GM19372 (cell line): Measurements from ENCODE around the gene CPM.
"Not testable (repeated sequence)": the region's sequence is repeated elsewhere in the genome, so short reads cannot be mapped to it uniquely, and the experiment has no call there.

ENCODE experiments used
- ATAC-seq: cut with Tn5 transposase; IDR thresholded peaks from one replicate; pipeline ENCODE4 v1.9.1; 2021; ENCODE audit warnings: mild to moderate bottlenecking, low read depth, moderate library complexity; ENCODE audit not compliant: unreplicated experiment

Gene CPM

GRCh38 chr12:68882251-68882964, 50.6 kb downstream of the CPM start:
- ATAC-seq: no peak

GRCh38 chr12:68880660-68881325, 52.2 kb downstream of the CPM start:
- ATAC-seq: no peak

GRCh38 chr12:68878846-68879245, 54.1 kb downstream of the CPM start:
- ATAC-seq: no peak

- ATAC-seq: no peak
Observed at GRCh38 chr12:68878283-68878682, 54.7 kb downstream of the CPM start.

DNA sequence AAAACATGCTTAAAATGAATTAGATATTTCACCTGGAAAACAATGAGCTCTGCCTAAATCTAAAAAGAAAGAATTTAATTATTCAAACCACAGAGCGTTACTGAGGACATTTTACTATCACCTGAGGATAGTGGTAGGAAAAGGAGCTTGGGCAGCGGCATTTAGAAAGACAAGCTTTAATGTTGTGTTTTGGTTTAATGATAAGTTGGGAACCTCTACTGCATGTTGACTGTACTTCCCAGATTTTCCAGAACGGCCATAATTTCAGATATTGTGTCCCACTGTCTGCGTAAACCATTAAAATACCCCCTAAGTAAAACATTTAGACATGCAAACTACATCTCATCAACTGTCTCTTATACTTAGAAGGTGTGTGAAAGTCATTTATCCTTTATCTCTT, 55.4 kb downstream of the CPM start:
- no peak for ATAC-seq

DNA sequence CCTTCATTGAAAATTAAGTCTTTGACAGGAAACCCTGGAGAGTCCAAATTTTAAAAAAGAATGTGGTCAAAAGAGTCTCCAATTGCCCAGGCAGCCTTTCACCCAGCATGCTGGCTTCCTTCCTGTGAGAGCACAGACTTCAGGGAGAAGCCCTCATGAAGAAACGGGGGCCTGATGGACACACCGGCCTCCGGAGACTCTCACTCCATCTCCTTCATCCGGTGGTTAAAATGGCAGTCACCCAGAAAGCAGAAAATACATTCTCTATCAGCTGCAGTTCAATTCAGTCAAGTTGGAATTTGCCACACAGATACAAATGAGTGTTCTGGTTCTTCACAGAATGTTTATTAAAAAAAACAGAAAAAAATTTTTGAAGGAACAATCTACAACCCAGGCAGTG, 56.5 kb downstream of the CPM start:
- no peak for ATAC-seq

DNA sequence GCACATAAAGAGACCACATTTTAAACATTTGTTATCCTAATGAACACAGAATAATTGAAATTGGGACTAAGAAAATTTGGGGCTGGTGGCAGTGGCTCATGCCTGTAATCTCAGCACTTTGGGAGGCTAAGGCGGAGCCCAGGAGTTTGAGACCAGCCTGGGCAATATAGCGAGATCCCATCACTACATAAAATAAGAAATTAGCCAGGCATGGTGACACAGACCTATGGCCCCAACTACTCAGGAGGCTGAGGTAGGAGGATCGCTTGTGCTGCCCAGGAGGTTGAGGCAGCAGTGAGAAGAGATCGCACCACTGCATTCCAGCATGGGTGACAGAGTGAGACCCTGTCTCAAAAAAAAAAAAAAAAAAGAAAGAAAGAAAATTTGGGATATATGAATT, 59.7 kb downstream of the CPM start:
- ATAC-seq: no peak

DNA sequence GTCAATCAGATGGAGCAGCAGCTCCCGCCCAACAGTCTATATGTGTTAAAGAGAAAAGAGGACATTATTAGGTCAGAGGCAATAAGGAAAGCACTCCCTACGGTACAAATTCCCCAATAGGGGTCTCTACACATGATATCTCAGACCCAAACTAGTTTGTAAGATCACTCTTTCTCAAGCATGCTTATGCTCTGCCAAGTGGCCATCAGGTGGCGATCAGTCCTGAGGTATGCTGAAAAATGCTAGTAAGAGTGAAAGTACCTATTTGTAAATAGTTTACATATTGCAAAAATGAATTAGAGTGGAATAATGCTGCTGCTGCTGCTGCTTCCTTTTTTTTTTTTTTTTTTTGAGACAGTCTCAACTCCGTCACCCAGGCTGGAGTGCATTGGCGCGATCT, 61.0 kb downstream of the CPM start:
- no peak for ATAC-seq

- ATAC-seq: no peak
Observed at GRCh38 chr12:68871396-68871795, 61.6 kb downstream of the CPM start.

GRCh38 chr12:68870443-68870842, 62.5 kb downstream of the CPM start:
- ATAC-seq: no peak

DNA sequence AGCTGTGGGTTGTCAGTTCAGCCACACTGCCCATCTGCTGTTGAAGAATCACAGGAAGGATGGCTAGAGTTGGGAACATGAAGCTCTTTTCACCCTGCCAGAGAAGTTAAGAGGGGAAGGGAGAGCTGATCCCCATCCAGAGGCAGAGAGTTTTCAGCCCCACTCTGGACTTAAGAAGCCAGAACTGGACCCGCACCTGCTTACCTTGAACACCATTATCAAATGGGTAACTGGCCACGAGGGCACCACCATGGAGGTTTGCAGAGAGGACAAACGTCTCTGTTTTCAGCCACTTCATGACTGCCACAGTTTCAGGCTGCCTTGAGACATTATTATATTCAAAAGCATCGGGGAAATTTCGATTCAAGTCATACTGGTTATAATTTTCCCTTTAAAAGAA, 63.0 kb downstream of the CPM start:
- ATAC-seq: no peak

DNA sequence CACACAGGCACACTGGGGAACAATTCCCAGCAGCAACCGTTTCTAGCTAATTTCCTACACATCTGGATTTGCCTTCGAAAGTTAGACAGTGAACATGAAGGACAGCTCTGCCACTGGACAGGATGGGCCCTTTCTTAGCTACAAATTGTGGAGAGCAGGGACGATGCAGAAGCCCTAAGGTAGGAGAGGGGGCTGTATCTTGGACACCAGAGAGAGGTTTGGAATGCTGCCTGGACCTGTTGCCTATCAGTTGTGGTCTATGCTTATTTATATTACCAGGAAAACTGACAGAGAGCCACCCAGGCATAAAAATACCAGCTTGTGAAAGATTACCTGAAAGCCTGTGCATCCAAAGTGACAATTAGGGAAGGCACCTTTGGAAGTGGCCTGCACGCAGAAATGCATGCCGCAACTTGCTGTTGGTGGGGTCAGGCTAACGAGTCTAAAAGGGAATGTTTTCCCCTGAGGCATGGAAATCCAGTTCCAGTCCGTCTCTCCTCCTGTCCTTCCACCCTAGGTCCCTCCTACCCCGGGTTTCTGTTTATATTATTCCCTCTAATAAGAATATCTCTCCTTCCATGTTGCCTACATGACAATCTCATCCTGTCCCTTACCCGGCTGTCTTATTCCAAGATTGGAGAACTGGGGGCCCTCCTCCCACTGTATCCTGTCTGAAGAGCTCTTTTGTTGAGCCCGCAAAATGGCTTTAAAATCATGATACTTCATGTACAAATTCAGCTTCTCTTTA, 64.8 kb downstream of the CPM start:
- no peak for ATAC-seq

DNA sequence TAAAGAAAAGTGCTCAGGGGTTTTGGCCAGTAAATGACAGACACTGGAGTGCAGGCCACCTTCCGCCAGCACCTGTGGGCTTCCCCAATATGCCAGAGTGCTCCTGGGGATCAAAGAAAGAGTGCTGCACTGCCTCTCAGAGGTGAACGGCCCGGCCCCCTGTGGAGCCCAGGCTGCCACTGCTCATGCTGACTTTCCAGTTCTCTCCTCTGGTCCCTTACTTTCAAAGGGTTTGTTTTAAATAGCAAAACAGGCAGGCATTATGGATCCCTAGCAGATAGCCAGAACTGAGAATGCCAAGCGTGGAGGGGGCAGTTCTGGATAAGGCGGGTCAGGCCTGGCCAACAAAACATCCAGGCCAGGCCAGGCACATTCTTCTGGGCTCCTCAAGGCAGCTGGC, 65.4 kb downstream of the CPM start:
- ATAC-seq: no peak

GRCh38 chr12:68866950-68867349, 66.0 kb downstream of the CPM start:
- no peak for ATAC-seq

GRCh38 chr12:68865399-68866164, 67.4 kb downstream of the CPM start:
- ATAC-seq: no peak

GRCh38 chr12:68864604-68865003, 68.4 kb downstream of the CPM start:
- no peak for ATAC-seq

DNA sequence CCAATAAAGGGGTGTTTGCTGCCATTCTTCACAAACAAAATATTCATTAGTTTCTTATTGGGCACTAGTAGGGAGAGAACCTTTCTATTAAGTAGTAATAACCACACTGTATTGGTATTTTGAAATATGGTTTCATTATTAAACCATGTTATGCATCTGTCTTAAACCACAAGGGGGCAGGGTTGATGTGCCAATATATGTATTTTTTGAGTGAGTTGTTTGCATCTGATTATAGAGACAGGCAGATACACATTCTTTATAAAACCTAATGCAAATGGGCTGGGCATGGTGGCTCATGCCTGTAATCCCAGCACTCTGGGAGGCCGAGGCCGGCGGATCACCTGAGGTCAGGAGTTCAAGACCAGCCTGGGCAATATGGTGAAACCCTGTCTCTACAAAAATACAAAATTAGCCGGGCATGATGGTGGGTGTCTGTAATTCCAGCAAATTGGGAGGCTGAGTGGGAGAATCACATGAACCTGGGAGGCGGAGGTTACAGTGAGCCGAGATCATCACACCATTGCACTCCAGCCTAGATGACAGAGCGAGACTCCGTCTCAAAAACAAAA, 69.0 kb downstream of the CPM start:
- not testable (repeated sequence) for ATAC-seq

DNA sequence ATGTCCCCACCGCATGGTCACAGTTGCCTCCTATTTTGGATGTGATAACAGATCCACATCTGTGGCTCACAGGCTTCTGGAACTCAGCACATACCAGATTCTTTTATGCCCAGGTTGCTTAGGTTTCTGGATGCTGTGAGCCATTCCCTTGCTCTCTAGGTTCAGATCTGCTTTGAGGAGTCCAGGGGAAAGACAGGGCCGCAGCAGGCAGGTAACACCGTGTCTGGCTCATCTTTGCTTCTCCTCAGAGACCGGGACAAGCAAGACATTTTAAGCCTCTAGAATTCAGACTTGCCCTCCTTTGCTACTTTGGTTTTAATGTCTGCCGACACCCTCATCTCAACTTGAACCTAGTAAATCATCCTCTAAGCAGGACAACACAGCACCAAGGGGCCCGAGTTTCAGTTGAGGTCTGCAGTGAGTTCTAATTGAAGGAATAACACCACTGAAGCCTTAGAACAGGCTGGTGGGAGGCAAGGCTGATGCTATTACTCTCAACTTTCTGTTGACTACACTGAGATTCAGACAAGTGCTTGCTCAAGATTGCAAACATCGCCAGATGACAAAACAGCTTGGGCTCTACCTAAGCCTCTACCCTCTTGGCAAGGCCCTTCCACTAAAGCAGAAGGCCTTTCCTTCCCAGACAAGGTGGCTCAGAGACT, 69.7 kb downstream of the CPM start:
- ATAC-seq: no peak

- ATAC-seq: no peak
Observed at GRCh38 chr12:68861890-68862289, 71.1 kb downstream of the CPM start.

DNA sequence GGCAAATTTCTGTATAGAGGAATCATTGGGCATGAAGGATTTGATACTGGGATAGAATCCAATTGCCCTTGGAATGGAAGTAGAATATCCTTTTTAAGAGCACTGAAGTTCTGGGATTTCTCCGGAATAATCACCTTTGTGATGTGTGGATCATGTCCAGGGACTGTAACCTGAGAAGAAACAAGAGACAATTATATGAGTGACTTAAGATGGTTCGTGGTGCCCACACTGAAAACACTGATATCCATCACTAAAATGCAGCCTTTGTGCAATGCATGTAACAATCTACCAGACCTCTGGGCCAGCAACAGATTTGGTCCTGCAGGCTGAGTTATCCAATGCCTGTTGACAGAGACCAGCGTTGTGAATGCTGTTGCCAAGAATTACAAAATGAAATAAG, 76.5 kb downstream of the CPM start:
- ATAC-seq: no peak
